Measurements from ENCODE around the gene TLCD5.
A peak's percentile ranks its signal among the peaks of the same experiment; 100 is the strongest.

TLCD5 gene

DNA sequence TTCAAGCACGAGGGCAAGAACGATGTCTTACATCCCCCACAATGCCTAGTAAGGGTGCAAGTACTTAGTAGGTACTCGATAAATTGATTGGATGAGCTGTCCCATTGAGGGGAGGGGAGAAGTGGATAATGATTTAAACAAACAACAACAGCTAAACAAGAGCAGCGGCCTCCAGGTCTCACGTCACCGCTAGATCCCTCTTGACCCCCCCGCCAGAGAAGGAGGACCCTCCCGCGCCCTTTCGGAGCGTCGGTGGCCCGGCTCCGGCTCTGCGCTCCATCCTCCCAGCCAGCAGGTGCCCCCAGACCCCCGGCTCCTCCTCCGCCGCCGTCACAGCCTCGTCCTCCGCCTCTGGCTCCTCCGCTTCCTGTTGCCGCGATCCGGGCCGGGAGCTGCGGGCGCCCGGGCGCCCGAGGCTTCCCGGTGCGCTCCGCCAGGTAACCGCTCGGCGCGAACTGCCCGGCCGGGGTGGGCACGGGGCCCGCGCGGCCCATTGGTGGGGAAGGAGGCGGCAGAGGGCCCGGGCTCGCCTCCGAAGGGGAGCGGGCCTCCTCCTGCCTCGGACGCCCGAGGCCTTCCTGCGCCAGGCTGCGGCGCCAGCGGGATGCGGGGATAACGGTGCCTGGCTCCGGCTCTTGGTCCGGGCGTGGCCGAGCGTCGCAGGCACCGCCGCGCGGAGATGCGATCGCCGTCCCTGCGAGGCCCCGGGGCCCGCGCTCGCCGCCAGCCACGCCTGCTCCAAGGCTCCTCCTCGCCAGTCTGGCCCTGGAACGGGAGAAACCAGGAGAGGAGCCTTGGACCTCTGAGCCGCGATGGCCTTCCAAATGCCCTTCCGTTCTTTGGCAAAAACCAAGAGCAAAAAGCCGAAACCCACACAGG, at the start of gene TLCD5:
Gene TLCD5 (plus strand): TSS at position 368 of the 879 bp plus-strand sequence. CDS start 2,143 bp downstream, outside the sequence.
- peak; percentile 8 to 24 for DNase-seq

- no peak for DNase-seq
Observed at GRCh38 chr11:120279502-120279901, 45.6 kb upstream of the TLCD5 start.

- no peak for DNase-seq
Observed at GRCh38 chr11:120280600-120281051, 44.5 kb upstream of the TLCD5 start.

DNA sequence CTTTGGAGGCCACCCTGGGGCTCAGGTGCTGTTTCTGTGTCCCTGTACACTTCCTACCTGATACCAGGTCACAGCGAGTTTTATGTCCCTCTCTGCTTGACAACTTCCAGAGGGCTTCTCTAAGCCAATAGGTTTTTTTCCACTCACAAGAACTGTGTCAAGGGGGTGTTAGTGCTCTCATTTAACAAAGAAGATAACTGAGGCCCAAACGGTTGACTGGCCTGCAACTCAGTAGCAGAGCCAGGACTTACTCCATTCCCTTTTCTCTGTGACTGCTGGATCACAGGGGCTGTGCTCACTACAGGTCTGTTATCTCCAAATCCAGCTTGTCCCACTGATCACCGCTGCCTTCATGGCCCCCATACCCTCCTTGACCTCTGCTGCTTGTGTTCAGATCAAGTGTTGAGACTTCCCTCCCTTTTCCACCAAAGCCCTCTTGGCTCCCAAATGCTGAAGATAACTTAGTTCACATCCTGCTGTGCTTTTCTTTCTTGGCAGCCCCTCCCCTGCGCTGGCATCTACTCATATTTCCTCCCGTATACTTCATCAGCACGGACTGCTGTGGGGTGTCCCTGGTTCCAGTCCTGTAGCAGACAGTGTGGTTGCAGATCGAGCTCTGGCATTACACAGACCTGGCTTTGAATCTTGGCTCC, 43.8 kb upstream of the TLCD5 start:
- no peak for DNase-seq

GRCh38 chr11:120283124-120283523, 42.0 kb upstream of the TLCD5 start:
- no peak for DNase-seq

DNA sequence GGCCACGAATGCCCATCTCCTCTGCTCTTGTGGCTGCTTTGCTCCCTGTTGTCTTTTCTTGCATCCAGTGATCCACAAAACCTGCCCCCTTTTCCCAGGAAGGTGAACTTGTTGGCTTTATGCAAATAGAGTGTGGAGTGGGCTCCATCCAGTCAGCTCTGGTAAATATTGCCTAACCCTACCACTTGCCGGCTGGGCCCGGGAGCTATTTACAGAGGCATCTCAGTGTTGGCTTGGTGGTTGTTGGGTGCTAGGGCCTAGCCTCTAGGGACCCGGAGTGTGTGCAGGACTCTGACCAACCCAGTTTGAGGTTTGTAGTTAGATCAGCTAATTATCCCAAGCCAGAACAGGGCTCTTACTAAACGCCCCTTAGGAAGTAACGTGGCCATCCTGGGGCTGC, 40.8 kb upstream of the TLCD5 start:
- DNase-seq, result no peak

DNA sequence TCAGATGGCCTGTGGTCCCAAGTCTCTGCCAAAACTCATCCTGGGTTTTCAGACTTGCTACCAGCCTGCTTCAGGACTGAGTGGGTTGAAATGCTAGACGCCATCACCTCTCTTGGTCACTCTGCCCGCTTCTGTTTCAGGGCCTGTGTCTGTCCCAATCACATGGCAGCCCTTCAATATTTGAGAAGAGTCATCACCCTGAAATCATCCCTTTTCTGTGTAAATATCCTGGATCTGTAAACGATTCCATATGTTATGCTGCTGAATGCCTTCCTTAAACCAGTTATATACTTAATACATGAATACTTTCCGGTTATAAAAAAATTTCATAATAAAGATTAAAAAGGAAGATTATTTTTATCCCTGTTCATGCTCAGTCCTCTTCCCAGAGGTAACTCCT, 39.8 kb upstream of the TLCD5 start:
- no peak for DNase-seq

- DNase-seq, result no peak
Observed at GRCh38 chr11:120288021-120288420, 37.1 kb upstream of the TLCD5 start.

- no peak for DNase-seq
Observed at GRCh38 chr11:120289426-120289825, 35.7 kb upstream of the TLCD5 start.

- no peak for DNase-seq
Observed at GRCh38 chr11:120290956-120291355, 34.1 kb upstream of the TLCD5 start.

DNA sequence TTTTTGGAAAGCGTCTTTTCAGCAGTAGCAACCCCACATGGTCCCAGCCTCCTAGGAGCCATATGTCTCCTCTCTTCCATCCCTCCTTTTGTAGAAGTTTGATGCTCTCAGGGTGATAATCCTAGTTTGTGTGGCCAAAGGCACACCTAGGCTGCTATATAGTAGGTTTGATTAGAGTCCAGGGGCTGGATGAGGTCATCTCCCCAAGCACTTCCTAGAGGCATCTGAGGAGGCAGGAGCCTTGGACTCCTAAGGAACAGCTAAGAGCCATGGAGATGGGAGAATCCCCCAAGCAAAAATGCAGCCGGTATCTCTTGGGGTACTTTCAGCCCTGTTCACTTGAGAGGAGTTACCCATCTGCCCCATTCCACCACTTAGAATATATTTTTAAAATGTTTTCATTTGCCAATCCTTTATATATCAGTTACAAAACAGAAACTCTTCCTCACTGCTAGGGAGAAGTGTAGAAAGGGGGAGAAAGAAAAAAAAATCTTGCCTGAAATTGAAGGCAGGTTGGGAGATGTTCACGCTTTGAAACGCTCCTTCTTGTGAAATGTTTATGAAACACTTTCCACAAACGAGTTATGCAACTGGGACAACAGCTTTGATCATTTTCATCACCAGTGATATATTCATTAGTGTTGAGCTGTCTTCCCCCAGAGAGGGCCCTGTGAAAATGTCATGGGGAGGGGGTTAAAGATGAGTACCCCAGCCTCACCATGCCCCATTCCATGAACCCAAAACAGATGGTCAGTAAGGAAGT, 31.9 kb upstream of the TLCD5 start:
- no peak for DNase-seq

GRCh38 chr11:120294096-120294495, 31.0 kb upstream of the TLCD5 start:
- no peak for DNase-seq

- DNase-seq, result no peak
Observed at GRCh38 chr11:120295099-120295498, 30.0 kb upstream of the TLCD5 start.

GRCh38 chr11:120296554-120296953, 28.5 kb upstream of the TLCD5 start:
- no peak for DNase-seq

DNA sequence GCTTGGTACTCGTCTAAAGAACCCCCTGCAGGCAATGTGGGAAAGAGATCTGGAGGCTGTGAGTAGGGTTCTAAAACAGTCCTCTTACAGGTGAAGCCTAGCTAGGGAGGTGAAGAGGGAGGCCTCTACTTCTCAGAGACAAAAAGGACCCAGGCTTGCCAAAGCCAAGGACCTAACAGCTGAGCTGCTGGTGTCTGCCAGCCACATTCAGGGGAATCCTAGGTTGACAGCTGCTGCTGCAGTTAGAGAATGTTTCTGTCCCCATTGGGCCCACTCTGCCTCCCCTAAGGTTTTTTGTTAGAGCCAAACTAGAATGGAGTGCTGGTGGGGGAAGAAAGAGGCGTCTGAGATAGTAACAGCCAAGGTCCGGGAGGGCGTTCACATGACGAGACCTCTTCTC, 26.6 kb upstream of the TLCD5 start:
- no peak for DNase-seq

DNA sequence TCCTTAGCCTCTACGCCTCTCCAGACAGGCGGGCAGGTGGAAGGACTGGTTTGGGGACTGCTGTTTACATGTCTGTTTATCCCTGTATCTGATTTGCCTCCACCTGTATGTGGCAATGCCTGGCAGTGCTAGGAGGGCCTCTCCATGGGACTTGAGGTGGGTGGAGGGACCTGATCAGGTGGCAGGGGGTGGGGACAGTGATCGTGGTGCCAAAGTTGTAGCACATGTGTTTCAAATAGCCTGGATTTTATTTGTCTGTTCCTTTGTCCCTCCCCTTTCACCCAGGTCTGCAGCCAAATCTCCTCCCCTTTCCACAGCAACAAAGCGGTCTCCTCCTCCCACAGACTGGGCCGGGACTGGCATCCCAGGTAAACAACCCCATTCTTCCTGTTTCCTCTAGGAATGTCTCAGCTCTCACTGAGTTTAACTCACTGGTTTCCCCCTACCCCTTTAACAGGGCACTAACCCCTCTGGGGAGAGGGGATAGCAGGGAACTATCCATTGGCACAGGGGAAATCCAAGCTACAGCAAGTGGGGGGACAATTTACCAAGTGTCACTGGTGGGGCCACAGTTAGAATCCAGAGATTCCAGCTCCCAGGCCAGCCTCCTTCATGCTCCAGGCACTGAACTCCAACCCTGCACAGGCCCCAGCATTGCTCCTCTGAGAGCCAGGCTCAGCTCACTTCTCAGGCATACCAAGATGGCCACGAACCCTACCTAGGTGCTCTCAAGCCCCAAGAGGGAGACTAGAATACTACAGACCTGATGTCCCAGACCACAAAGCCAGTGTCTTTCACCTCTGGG, 22.9 kb upstream of the TLCD5 start:
- no peak for DNase-seq

- peak; percentile 41 to 53 for DNase-seq
Observed at GRCh38 chr11:120303004-120303637, 22.0 kb upstream of the TLCD5 start.

DNA sequence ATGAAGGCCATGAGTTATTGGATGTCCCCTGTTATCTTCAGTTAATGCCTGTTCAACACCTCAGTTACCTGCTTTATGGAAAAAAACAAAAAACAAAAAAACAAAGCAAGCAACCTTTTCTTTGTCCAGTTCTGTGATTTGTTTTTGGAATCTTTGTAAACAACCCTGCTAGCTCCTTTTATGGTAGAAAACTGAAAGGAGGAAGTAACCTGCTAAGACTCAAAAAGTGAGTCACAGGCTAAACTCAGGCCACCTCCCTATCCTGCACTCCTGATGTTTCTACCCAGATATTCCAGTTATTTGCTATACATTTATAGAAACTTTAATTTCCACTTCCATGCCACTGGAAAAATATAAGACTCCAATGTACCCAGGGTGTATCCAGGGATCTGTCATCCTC, 20.6 kb upstream of the TLCD5 start:
- DNase-seq, result no peak

DNA sequence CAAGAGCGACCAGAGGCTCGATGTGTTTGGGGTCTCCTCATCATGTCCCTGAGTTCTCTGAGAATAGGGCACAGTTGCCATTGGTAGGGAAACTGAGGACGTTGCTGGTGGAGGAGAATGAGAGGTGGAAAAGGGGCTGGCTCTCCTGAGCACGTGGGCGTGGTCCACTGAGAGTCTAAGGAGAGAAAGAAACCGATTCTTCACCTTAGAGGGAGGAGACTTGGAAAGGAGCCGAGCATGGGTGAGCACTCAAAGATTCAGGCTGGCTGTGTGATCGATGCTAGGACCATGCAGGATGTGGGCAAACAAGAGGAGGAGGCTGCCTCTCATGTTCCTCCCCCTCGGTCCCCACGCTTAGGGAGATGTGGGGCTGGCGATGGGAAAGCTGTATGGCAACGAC, 19.8 kb upstream of the TLCD5 start:
- DNase-seq, result no peak

- no peak for DNase-seq
Observed at GRCh38 chr11:120306519-120307242, 18.4 kb upstream of the TLCD5 start.

- DNase-seq, result no peak
Observed at GRCh38 chr11:120307476-120307875, 17.6 kb upstream of the TLCD5 start.
